PC-3 (cell line): ENCODE measurements around the gene GLIPR1L1. TPM values are rescaled to one million over a fixed set of nuclear protein-coding genes. Genes with fewer than 3 reads are reported as not detected.

Source experiments
- ATAC-seq: fragments of 200-7000 bp; cut with Tn5 transposase; 2 replicates; pipeline ENCODE4 v1.9.1; 2020; ENCODE audit warnings: mild to moderate bottlenecking, moderate library complexity
- BruUV-seq: library from RNA; stranded (reverse); fragments of 400-500 nt; replicated peaks from 2 replicates; lab custom pipeline; 2021; lab: Mats Ljungman, UMichigan
- CTCF ChIA-PET: fragments of 300-600 bp; sonication (Branson Sonifier 250); formaldehyde crosslinking; loops from one replicate; lab custom pipeline; 2022; ENCODE audit warnings: antibody characterized with exemption; lab: Charles Lee
- POLR2A ChIA-PET: fragments of 300-600 bp; sonication (Branson Sonifier 250); formaldehyde crosslinking; loops from one replicate; lab custom pipeline; 2022; ENCODE audit warnings: antibody characterized with exemption; ENCODE audit not compliant: unreplicated experiment; lab: Charles Lee
- DNase-seq: peaks from one replicate; pipeline ENCODE4 v3.0.0-alpha.2; 2015
- H2AFZ ChIP-seq: fragments of 300-600 bp; sonication (generic); 2 replicates; pipeline ENCODE4 v1.6.0; 2016; ENCODE audit warnings: antibody characterized with exemption, low read length
- H3F3A ChIP-seq: fragments of 300-600 bp; sonication (generic); one replicate; pipeline ENCODE4 v1.6.0; 2017; ENCODE audit warnings: antibody characterized with exemption, low read length, control low read depth, mild to moderate bottlenecking; ENCODE audit not compliant: unreplicated experiment
- H3K27ac ChIP-seq: fragments of 300-600 bp; sonication (generic); 2 replicates; pipeline ENCODE4 v1.5.1; 2016; ENCODE audit warnings: mild to moderate bottlenecking, low read length
- H3K27me3 ChIP-seq: fragments of 300-600 bp; sonication (generic); 2 replicates; pipeline ENCODE4 v1.6.1; 2016; ENCODE audit warnings: low read length, mixed read lengths
- H3K36me3 ChIP-seq: fragments of 300-600 bp; sonication (generic); 2 replicates; pipeline ENCODE4 v1.6.1; 2016; ENCODE audit warnings: low read depth, mixed run types, low read length, mixed read lengths
- H3K4me1 ChIP-seq: fragments of 300-600 bp; sonication (generic); 2 replicates; pipeline ENCODE4 v1.5.1; 2016; ENCODE audit warnings: low read length; ENCODE audit not compliant: insufficient read depth
- H3K4me2 ChIP-seq: fragments of 300-600 bp; sonication (generic); 2 replicates; pipeline ENCODE4 v1.6.0; 2016; ENCODE audit warnings: low read length
- H3K4me3 ChIP-seq: fragments of 300-600 bp; sonication (generic); 2 replicates; pipeline ENCODE4 v1.5.1; 2016; ENCODE audit warnings: mild to moderate bottlenecking, low read length, mixed read lengths
- H3K79me2 ChIP-seq: fragments of 300-600 bp; sonication (generic); 2 replicates; pipeline ENCODE4 v1.6.1; 2017; ENCODE audit warnings: low read length, mixed read lengths
- H3K9ac ChIP-seq: fragments of 300-600 bp; sonication (generic); 2 replicates; pipeline ENCODE4 v1.6.0; 2016; ENCODE audit warnings: mild to moderate bottlenecking, low read length
- H3K9me2 ChIP-seq: fragments of 300-600 bp; sonication (generic); replicated peaks from 2 replicates; pipeline ENCODE4 v1.6.1; 2016; ENCODE audit warnings: mixed run types, low read length, mixed read lengths
- H3K9me3 ChIP-seq: fragments of 300-600 bp; sonication (generic); 2 replicates; pipeline ENCODE4 v1.6.1; 2016; ENCODE audit warnings: low read length, mixed read lengths
- H4K20me1 ChIP-seq: fragments of 300-600 bp; sonication (generic); 2 replicates; pipeline ENCODE4 v1.6.1; 2016; ENCODE audit warnings: low read length, mixed read lengths
- CTCF ChIP-seq: fragments of 300-600 bp; sonication (generic); conservative IDR thresholded peaks from 2 replicates; pipeline ENCODE4 v1.5.1; 2017; ENCODE audit warnings: antibody characterized with exemption, low read depth, mild to moderate bottlenecking, low read length
- EZH2 ChIP-seq: fragments of 300-600 bp; sonication (generic); IDR thresholded peaks from one replicate; pipeline ENCODE4 v1.6.1; 2017; ENCODE audit warnings: antibody characterized with exemption, mild to moderate bottlenecking, low read length; ENCODE audit not compliant: unreplicated experiment
- EZH2phosphoT487 ChIP-seq: fragments of 300-600 bp; sonication (generic); IDR thresholded peaks from 2 replicates; pipeline ENCODE4 v1.6.1; 2018; ENCODE audit warnings: mild to moderate bottlenecking, antibody characterized with exemption, low read length, borderline replicate concordance
- intact Hi-C: fragments of 100-400 bp; cut with micrococcal nuclease; formaldehyde crosslinking; loops from 2 replicates; pipeline ENCODE4 v1.9.0; 2023
- total RNA-seq: library from RNA; depleted of rRNA; stranded (reverse); fragments of >200 nt; gene quantifications from 2 replicates; pipeline ENCODE4 v1.2.3, GENCODE V29; 2014

Gene GLIPR1L1
- total RNA-seq, 1 experiment from 2014 or later, result not detected

DNA sequence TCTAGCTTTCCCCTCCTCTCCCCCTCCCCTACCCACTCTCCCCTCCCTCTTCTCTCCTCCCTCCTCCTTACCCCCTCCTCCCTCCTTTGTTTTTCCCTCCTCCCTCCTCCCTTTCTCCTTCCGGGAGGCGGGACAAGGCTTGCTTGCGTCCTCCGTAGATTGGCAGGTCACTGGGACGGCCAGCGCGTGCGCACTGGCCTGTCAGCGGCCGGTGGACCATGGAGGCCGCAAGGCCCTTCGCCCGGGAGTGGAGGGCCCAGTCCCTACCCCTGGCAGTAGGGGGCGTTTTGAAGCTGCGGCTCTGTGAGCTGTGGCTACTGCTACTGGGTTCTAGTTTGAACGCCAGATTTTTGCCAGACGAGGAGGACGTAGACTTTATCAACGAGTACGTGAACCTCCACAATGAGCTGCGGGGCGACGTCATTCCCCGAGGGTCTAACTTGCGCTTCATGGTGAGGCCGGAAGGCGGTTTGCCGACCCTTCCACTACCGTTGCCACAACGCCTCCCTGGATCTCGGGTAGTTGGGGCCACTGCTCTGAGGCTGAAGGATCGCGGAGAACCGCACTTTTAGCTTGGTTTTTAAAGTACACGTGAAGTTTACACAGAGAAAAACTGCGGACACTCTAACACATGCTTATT is 56.5 kb downstream of the GLIPR1L1 start, which contains the start of gene GLIPR1L2:
GLIPR1L2 (plus strand) TSS at position 191 of the 640 bp plus-strand sequence; CDS start at position 219, 28 bp downstream.
- H3K9me3 ChIP-seq, result no peaks in the 10 kb centered on the region
- ATAC-seq (peak; percentile 95), DNase-seq (peak; percentile 99)
- no peaks in the 10 kb centered on the region for H3F3A ChIP-seq
- ChIA-PET POLR2A (interaction anchor here (0.6 to 1.0 kb wide), 3 partner anchors 89 to 854 kb away, joined by 3 to 11 read pairs (median 4); partner anchors contain the start of genes ATXN7L3B and GLIPR1), CTCF (interaction anchor here (0.5 to 1.0 kb wide), 7 partner anchors 15 to 692 kb away, joined by 3 to 7 read pairs (median 4); no protein-coding TSS in a partner anchor)
- intact Hi-C loops, result loop anchor here (1.0 to 5.0 kb wide), 4 partner anchors 56 to 114 kb away; partner anchors contain the start of genes CAPS2, GLIPR1 and GLIPR1L1
- H3K4me1 ChIP-seq, result peaks cover 31% of the 10 kb centered on the region
- peak within 1 kb of the TSS; percentile 78 for H3K9ac ChIP-seq
- peak within 1 kb of the TSS; percentile 99 for H2AFZ ChIP-seq
- H4K20me1 ChIP-seq, result no peaks in the 10 kb centered on the region
- TSS peak; percentile 96 for BruUV-seq
- H3K9me2 ChIP-seq, result no peaks in the 10 kb centered on the region
- no peaks in the 10 kb centered on the region for H3K27me3 ChIP-seq
- H3K79me2 ChIP-seq, result no peaks in the 10 kb centered on the region
- TF ChIP-seq CTCF (peak; percentile 90), EZH2 (no peak), EZH2phosphoT487 (no peak)
- peak within 1 kb of the TSS; percentile 54 for H3K27ac ChIP-seq
- H3K4me2 ChIP-seq, result peak within 1 kb of the TSS; percentile 94
- H3K4me3 ChIP-seq, result peak within 1 kb of the TSS; percentile 79
- no peaks in the 10 kb centered on the region for H3K36me3 ChIP-seq

DNA sequence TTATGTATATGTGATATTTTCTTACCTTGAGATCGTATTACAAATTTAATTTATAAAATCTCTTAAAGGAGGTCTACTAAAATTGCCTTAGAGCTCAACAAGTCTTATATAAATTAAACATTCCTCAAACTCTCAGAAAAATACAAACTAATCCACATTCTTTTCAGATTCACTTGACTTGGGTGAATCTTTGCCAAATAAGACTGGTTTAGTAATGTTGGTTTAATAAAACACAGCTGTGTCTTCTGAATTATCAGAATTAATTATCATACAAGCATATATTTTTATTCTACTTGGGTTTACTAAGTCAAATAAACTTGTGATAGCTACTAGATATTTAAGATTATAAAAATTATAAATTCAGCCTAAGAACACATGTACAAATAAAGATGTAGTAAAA is 69.8 kb downstream of the GLIPR1L1 start:
- intact Hi-C loops, result no loop called here
- H3K4me3 ChIP-seq, result no peak overlapping the region
- H2AFZ ChIP-seq, result no peak overlapping the region
- H3F3A ChIP-seq, result no peaks in the 10 kb centered on the region
- H3K27me3 ChIP-seq, result no peaks in the 10 kb centered on the region
- TF ChIP-seq EZH2phosphoT487 (no peak), CTCF (no peak), EZH2 (no peak)
- ATAC-seq, result no peak
- no peaks in the 10 kb centered on the region for H3K36me3 ChIP-seq
- ChIA-PET POLR2A (no interaction called here), CTCF (no interaction called here)
- H3K9ac ChIP-seq, result no peak overlapping the region
- H3K79me2 ChIP-seq, result no peaks in the 10 kb centered on the region
- no peaks in the 10 kb centered on the region for H3K9me2 ChIP-seq
- no peaks in the 10 kb centered on the region for H4K20me1 ChIP-seq
- H3K4me2 ChIP-seq, result no peak overlapping the region
- BruUV-seq, result no TSS peak
- no peaks in the 10 kb centered on the region for H3K9me3 ChIP-seq
- no peaks in the 10 kb centered on the region for H3K4me1 ChIP-seq
- H3K27ac ChIP-seq, result no peak overlapping the region
- no peak for DNase-seq

DNA sequence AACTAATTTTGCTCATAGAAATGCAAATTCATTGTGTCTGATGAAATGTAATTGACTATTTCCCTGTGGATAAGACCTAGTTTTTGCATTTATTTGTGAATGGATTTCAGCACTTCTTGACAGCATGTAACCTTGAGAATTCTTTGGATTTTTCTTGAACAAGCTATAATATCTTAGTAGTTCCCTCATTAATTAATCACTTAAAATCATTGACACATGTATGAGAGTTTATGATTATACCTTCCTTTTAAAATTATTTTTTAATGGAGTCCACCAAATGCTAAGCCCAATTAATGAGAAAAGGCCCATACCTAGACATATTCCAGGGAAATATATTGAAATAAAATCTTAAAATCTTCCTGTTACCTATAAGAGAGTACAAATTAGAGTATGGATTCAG is 73.2 kb downstream of the GLIPR1L1 start:
- H3K79me2 ChIP-seq, result no peaks in the 10 kb centered on the region
- no peaks in the 10 kb centered on the region for H3K27me3 ChIP-seq
- intact Hi-C loops, result no loop called here
- no peaks in the 10 kb centered on the region for H3K4me1 ChIP-seq
- no peak overlapping the region for H2AFZ ChIP-seq
- H3K9ac ChIP-seq, result no peak overlapping the region
- no peak overlapping the region for H3K4me2 ChIP-seq
- DNase-seq (no peak), ATAC-seq (no peak)
- no peaks in the 10 kb centered on the region for H3F3A ChIP-seq
- H3K4me3 ChIP-seq, result no peak overlapping the region
- CTCF ChIA-PET, result no interaction called here
- H3K9me3 ChIP-seq, result no peaks in the 10 kb centered on the region
- TF ChIP-seq EZH2phosphoT487, result no peak
- no peak for TF ChIP-seq CTCF
- TF ChIP-seq EZH2, result no peak
- H3K9me2 ChIP-seq, result no peaks in the 10 kb centered on the region
- no TSS peak for BruUV-seq
- no peaks in the 10 kb centered on the region for H4K20me1 ChIP-seq
- H3K36me3 ChIP-seq, result no peaks in the 10 kb centered on the region
- POLR2A ChIA-PET, result no interaction called here
- no peak overlapping the region for H3K27ac ChIP-seq
